ENCODE data around the gene ELAC1. TPM values are rescaled to one million over a fixed set of nuclear protein-coding genes. Genes with fewer than 3 reads are reported as not detected.

ELAC1 gene
- total and polyA plus RNA-seq, 2 experiments from 2014 or later = 2.8 to 3.2 TPM

- TF ChIP-seq REST (IDR thresholded peaks at IDR 0.05; ENCODE audit: unreplicated experiment) (no peak), ZNF331 (CRISPR knock-in tag; IDR thresholded peaks at IDR 0.05; ENCODE audit: low read depth) (no peak)
- TF ChIP-seq, protein P1, sequence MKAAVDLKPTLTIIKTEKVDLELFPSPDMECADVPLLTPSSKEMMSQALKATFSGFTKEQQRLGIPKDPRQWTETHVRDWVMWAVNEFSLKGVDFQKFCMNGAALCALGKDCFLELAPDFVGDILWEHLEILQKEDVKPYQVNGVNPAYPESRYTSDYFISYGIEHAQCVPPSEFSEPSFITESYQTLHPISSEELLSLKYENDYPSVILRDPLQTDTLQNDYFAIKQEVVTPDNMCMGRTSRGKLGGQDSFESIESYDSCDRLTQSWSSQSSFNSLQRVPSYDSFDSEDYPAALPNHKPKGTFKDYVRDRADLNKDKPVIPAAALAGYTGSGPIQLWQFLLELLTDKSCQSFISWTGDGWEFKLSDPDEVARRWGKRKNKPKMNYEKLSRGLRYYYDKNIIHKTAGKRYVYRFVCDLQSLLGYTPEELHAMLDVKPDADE (IDR thresholded peaks at IDR 0.05) = no peak
These were observed 21.9 kb downstream of the ELAC1 start (continued) for GRCh38 chr18:50989711-50990110.

- ATAC-seq (peak; percentile 99), DNase-seq (ENCODE audit: low spot score) (peak; percentile 79)
- Histone ChIP-seq H3K27ac (ENCODE audit: low read depth) (no peak overlapping the region), H3K36me3 (ENCODE audit: insufficient read depth) (no peaks in the 10 kb centered on the region), H3K27me3 (ENCODE audit: insufficient read depth) (no peaks in the 10 kb centered on the region), H3K9me2 (ENCODE audit: insufficient read depth) (no peaks in the 10 kb centered on the region), H3K79me2 (replicated peaks; ENCODE audit: insufficient read depth) (no peaks in the 10 kb centered on the region), H3F3A (replicated peaks; ENCODE audit: low read depth) (no peaks in the 10 kb centered on the region), H4K20me1 (replicated peaks; ENCODE audit: insufficient read depth) (no peaks in the 10 kb centered on the region), H3K4me2 (peak overlapping the region; percentile 1; the same call in 1 of the 2 replicates), H3K4me1 (ENCODE audit: insufficient read depth) (0 out of 2 replicates have a peak, but pooled peaks cover 10% of the 10 kb centered on the region), H3K4me3 (no peak overlapping the region), H2AFZ (peak overlapping the region; percentile 20; the same call in 1 of the 2 replicates)
- Mint-ChIP-seq H3K4me1 (peaks cover 16% of the 10 kb centered on the region), H3K9me3 (no peaks in the 10 kb centered on the region), H3K27ac (peak overlapping the region; percentile 93), H3K36me3 (ENCODE audit: low read depth) (no peaks in the 10 kb centered on the region), H3K4me3 (peak overlapping the region; percentile 6; the same call in 1 of the 3 replicates), H3K27me3 (ENCODE audit: insufficient read depth, low read depth, poor library complexity) (no peaks in the 10 kb centered on the region)
- TF ChIP-seq ZNF114 (CRISPR knock-in tag; IDR thresholded peaks at IDR 0.05) (no peak), STAT1 (IDR thresholded peaks at IDR 0.05; ENCODE audit: unreplicated experiment) (no peak), ZNF462 (CRISPR knock-in tag; IDR thresholded peaks at IDR 0.05) (0 out of 2 replicates have a peak, but pooled peaks have one; percentile 4)
These were observed 24.5 kb downstream of the ELAC1 start for GRCh38 chr18:50992351-50992762.
